Breast epithelium (tissue), 4 donors: ENCODE measurements around the gene NKD2. TPM values are rescaled to one million over a fixed set of nuclear protein-coding genes. Genes with fewer than 3 reads are reported as not detected.

Experiments used
- DNase-seq, 2 donors: peaks; one replicate each; pipeline ENCODE4 v3.0.0-alpha.2; 2019; ENCODE audit warnings: low spot score in 2 of 2
- H3K27ac ChIP-seq, 2 donors: fragments of 200-600 bp; sonication (generic) in 1 of 2; one replicate each; pipeline ENCODE4 v1.5.1; 2016 to 2019; ENCODE audit warnings: mild to moderate bottlenecking in 1 of 2
- H3K27me3 ChIP-seq, 2 donors: fragments of 200-600 bp; sonication (generic) in 1 of 2; one replicate each; pipeline versions ENCODE4 v1.5.1 to v1.6.0; 2017 to 2019; ENCODE audit warnings: control low read depth in 1 of 2, mild to moderate bottlenecking in 1 of 2
- H3K36me3 ChIP-seq: fragments of 200-600 bp; one replicate; pipeline ENCODE4 v1.5.1; 2019
- H3K4me1 ChIP-seq, 2 donors: fragments of 200-600 bp; sonication (generic); one replicate each; pipeline ENCODE4 v1.5.1; 2016 to 2019; ENCODE audit warnings: control low read depth in 1 of 2
- H3K4me3 ChIP-seq, 3 donors: fragments of 200-600 bp; sonication (generic); 1 replicate in 2 of 3; 2 replicates in 1 of 3; pipeline ENCODE4 v1.5.1; 2016 to 2019; ENCODE audit warnings: mild to moderate bottlenecking in 3 of 3, moderate library complexity in 2 of 3
- H3K9me3 ChIP-seq, 2 donors: fragments of 200-600 bp; sonication (generic) in 1 of 2; one replicate each; pipeline ENCODE4 v1.5.1; 2016 to 2019; ENCODE audit warnings: control low read depth in 1 of 2
- CTCF ChIP-seq, 3 donors: fragments of 450-650 bp; IDR thresholded peaks; one replicate each; pipeline ENCODE4 v1.5.1; 2016 to 2017; ENCODE audit warnings: antibody characterized with exemption in 3 of 3, mild to moderate bottlenecking in 3 of 3, moderate library complexity in 3 of 3
- POLR2A ChIP-seq: fragments of 450-650 bp; IDR thresholded peaks from one replicate; pipeline ENCODE4 v1.6.1; 2016; ENCODE audit warnings: antibody characterized with exemption, mild to moderate bottlenecking, moderate library complexity
- POLR2AphosphoS5 ChIP-seq, 3 donors: sonication (generic); formaldehyde crosslinking; IDR thresholded peaks; one replicate each; pipeline ENCODE4 v1.6.1; 2017; ENCODE audit warnings: antibody characterized with exemption in 3 of 3
- intact Hi-C: fragments of 100-400 bp; cut with DNase I; formaldehyde crosslinking; loops from one replicate; pipeline ENCODE4 v1.15.1; 2023; ENCODE audit warnings: low total_unique reads
- total RNA-seq, 3 donors: library from RNA; depleted of rRNA; stranded (reverse); fragments of >200 nt; gene quantifications; one replicate each; pipeline ENCODE4 v1.1.0, GENCODE V29; 2016

NKD2 gene
- total RNA-seq, 3 donors from 2014 or later = 5.9 to 16.7 TPM; not detected in 1

GRCh38 chr5:982377-983237 is 26.0 kb upstream of the NKD2 start:
- no peaks in the 10 kb centered on the region for H3K9me3 ChIP-seq
- no peak overlapping the region for H3K4me3 ChIP-seq
- no peak for TF ChIP-seq CTCF (IDR thresholded peaks at IDR 0.05)
- TF ChIP-seq POLR2A = no peak
- TF ChIP-seq POLR2AphosphoS5 (IDR thresholded peaks at IDR 0.05) = no peak
- no peaks in the 10 kb centered on the region for H3K36me3 ChIP-seq
- no peaks in the 10 kb centered on the region for H3K4me1 ChIP-seq
- peak in 1 of 2 donors; percentile 17 for DNase-seq
- H3K27me3 ChIP-seq = no peaks in the 10 kb centered on the region
- peak overlapping the region in 1 of 2 donors; percentile 52 for H3K27ac ChIP-seq
- intact Hi-C loops = no loop called here

DNA sequence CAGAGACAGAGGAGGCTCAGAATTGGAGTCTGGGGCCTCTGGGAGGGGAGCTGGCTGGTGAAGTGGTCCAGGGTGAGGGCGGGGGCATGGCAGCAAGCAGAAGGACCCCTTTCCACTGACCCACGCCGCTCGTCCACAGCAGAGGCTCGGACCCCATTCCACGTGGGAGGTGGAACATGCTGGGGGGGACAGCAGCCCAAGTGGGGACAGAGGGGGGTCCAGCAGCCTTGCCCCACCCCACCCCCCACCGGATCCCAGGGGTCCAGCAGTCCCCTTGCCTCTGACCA is 25.4 kb upstream of the NKD2 start:
- Histone ChIP-seq H3K27ac (no peak overlapping the region), H3K4me3 (no peak overlapping the region), H3K27me3 (no peaks in the 10 kb centered on the region), H3K9me3 (no peaks in the 10 kb centered on the region), H3K4me1 (no peaks in the 10 kb centered on the region), H3K36me3 (no peaks in the 10 kb centered on the region)
- TF ChIP-seq CTCF (IDR thresholded peaks at IDR 0.05) (no peak), POLR2A (no peak), POLR2AphosphoS5 (IDR thresholded peaks at IDR 0.05) (no peak)
- intact Hi-C loops = no loop called here
- DNase-seq = peak in 1 of 2 donors; percentile 13

- no peaks in the 10 kb centered on the region for H3K27me3 ChIP-seq
- no peak overlapping the region for H3K27ac ChIP-seq
- H3K9me3 ChIP-seq = no peaks in the 10 kb centered on the region
- no peaks in the 10 kb centered on the region for H3K36me3 ChIP-seq
- DNase-seq = no peak
- TF ChIP-seq POLR2A (no peak), POLR2AphosphoS5 (IDR thresholded peaks at IDR 0.05) (no peak), CTCF (IDR thresholded peaks at IDR 0.05) (no peak)
- H3K4me1 ChIP-seq = no peaks in the 10 kb centered on the region
- H3K4me3 ChIP-seq = no peak overlapping the region
- intact Hi-C loops = no loop called here
Observed at GRCh38 chr5:983568-983967, 25.0 kb upstream of the NKD2 start.

DNA sequence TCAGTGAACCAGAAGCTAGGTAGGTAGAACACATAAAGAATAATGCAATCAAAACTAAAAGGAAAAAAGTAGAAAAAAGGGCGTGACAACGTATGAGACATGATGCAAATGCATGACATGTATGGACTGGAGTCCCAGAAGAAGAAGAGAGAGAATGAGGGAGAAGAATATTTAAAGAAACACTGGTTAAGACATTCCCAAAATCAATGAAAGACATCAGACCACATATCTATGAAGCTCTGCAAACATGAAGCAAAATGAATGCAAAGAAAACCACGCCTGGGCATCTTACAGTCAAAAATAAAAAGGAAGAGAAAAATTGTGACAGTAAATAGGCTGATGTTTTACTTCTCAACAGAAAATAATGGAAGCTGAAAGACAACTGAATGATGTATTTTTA is 23.8 kb upstream of the NKD2 start:
- intact Hi-C loops = no loop called here
- DNase-seq = no peak
- no peaks in the 10 kb centered on the region for H3K9me3 ChIP-seq
- H3K4me3 ChIP-seq = no peak overlapping the region
- no peaks in the 10 kb centered on the region for H3K27me3 ChIP-seq
- no peaks in the 10 kb centered on the region for H3K36me3 ChIP-seq
- no peak overlapping the region for H3K27ac ChIP-seq
- TF ChIP-seq CTCF (IDR thresholded peaks at IDR 0.05) (no peak), POLR2AphosphoS5 (IDR thresholded peaks at IDR 0.05) (no peak), POLR2A (no peak)
- no peaks in the 10 kb centered on the region for H3K4me1 ChIP-seq

- Histone ChIP-seq H3K27ac (no peak overlapping the region), H3K9me3 (no peaks in the 10 kb centered on the region), H3K4me1 (no peaks in the 10 kb centered on the region), H3K36me3 (no peaks in the 10 kb centered on the region), H3K27me3 (no peaks in the 10 kb centered on the region), H3K4me3 (no peak overlapping the region)
- TF ChIP-seq POLR2A (no peak), POLR2AphosphoS5 (IDR thresholded peaks at IDR 0.05) (no peak)
- no peak for DNase-seq
- intact Hi-C loops = no loop called here
Observed at GRCh38 chr5:987761-988160, 20.8 kb upstream of the NKD2 start.
